Mesodermal cell (in vitro differentiated cells): ENCODE measurements around the gene PGBD1.
"Not testable (repeated sequence)": the region's sequence is repeated elsewhere in the genome, so short reads cannot be mapped to it uniquely, and the experiment has no call there.

Source experiments
- H3K27ac ChIP-seq: 2 replicates; pipeline ENCODE4 v1.7.0; 2013; ENCODE audit warnings: mild to moderate bottlenecking, low read depth, low read length, moderate library complexity; ENCODE audit not compliant: severe bottlenecking
- H3K36me3 ChIP-seq: 2 replicates; pipeline ENCODE4 v1.7.1; 2013; ENCODE audit warnings: mild to moderate bottlenecking, low read length, moderate library complexity; ENCODE audit not compliant: control insufficient read depth, insufficient read depth
- H3K4me1 ChIP-seq: one replicate; pipeline ENCODE4 v1.7.1; 2013; ENCODE audit warnings: mild to moderate bottlenecking, low read length; ENCODE audit not compliant: insufficient read depth, control insufficient read depth, poor library complexity, severe bottlenecking
- H3K4me3 ChIP-seq: 2 replicates; pipeline ENCODE4 v1.7.0; 2013; ENCODE audit warnings: low read length, control low read depth, mild to moderate bottlenecking; ENCODE audit not compliant: insufficient read depth, poor library complexity, severe bottlenecking; ENCODE audit errors: extremely low read depth
- H3K9me3 ChIP-seq: 2 replicates; pipeline ENCODE4 v1.7.1; 2013; ENCODE audit warnings: mild to moderate bottlenecking, low read length, moderate library complexity; ENCODE audit not compliant: control insufficient read depth
- WGBS, 2 experiments: methylation state at CpG; one replicate each; pipeline ENCODE4 v1.1.5; 2013; ENCODE audit warnings: missing lambda C conversion rate in 2 of 2; ENCODE audit not compliant: insufficient coverage in 2 of 2; 5-methylcytosine and 5-hydroxymethylcytosine counted together

PGBD1 gene

GRCh38 chr6:28315628-28316027 is 34.3 kb downstream of the PGBD1 start:
- WGBS, 2 experiments, result 92 to 95% methylated on average over 3 of the region's 3 CpGs
- no peak overlapping the region for H3K27ac ChIP-seq

GRCh38 chr6:28317866-28318265 is 36.5 kb downstream of the PGBD1 start:
- not testable (repeated sequence) for H3K27ac ChIP-seq, H3K9me3 ChIP-seq, H3K4me1 ChIP-seq, H3K36me3 ChIP-seq, H3K4me3 ChIP-seq
- 89 to 96% methylated on average over 7 to 8 of the region's 8 CpGs for WGBS, 2 experiments

More at GRCh38 chr6:28315628-28316027, 34.3 kb downstream of the PGBD1 start:
- Histone ChIP-seq H3K4me3 (no peak overlapping the region), H3K9me3 (no peaks in the 10 kb centered on the region), H3K36me3 (no peaks in the 10 kb centered on the region), H3K4me1 (no peaks in the 10 kb centered on the region)

- Histone ChIP-seq H3K27ac (no peak overlapping the region), H3K9me3 (peaks cover 18% of the 10 kb centered on the region), H3K36me3 (peaks cover 21% of the 10 kb centered on the region), H3K4me3 (no peak overlapping the region), H3K4me1 (no peaks in the 10 kb centered on the region)
- 83 to 85% methylated on average over 2 to 3 of the region's 3 CpGs for WGBS, 2 experiments
Measured at GRCh38 chr6:28322661-28323060, 41.3 kb downstream of the PGBD1 start.

- Histone ChIP-seq H3K4me3 (no peak overlapping the region), H3K4me1 (no peaks in the 10 kb centered on the region), H3K27ac (no peak overlapping the region), H3K36me3 (peaks cover 21% of the 10 kb centered on the region), H3K9me3 (peaks cover 22% of the 10 kb centered on the region)
- 91% methylated on average over 1 of the region's 1 CpG; no CpG with 5 or more reads in 1 of the 2 experiments for WGBS, 2 experiments
Measured at GRCh38 chr6:28323813-28324424, 42.5 kb downstream of the PGBD1 start.

- 85 to 95% methylated on average over 5 to 6 of the region's 7 CpGs for WGBS, 2 experiments
- Histone ChIP-seq H3K9me3 (peaks cover 26% of the 10 kb centered on the region), H3K4me1 (no peaks in the 10 kb centered on the region), H3K27ac (no peak overlapping the region), H3K36me3 (peaks cover 21% of the 10 kb centered on the region), H3K4me3 (no peak overlapping the region)
Measured at GRCh38 chr6:28326371-28326948, 45.1 kb downstream of the PGBD1 start.

- no CpG with 5 or more reads among the region's 1 CpG for WGBS, 2 experiments
- peaks cover 18% of the 10 kb centered on the region for H3K36me3 ChIP-seq
Measured at GRCh38 chr6:28330041-28330440, 48.7 kb downstream of the PGBD1 start.

GRCh38 chr6:28333047-28333446 is 51.7 kb downstream of the PGBD1 start:
- peaks cover 6% of the 10 kb centered on the region for H3K9me3 ChIP-seq
- H3K4me1 ChIP-seq, result peaks cover 2% of the 10 kb centered on the region
- 100% methylated on average over 1 of the region's 2 CpGs; no CpG with 5 or more reads in 1 of the 2 experiments for WGBS, 2 experiments
- H3K4me3 ChIP-seq, result no peak overlapping the region
- no peak overlapping the region for H3K27ac ChIP-seq
- H3K36me3 ChIP-seq, result no peaks in the 10 kb centered on the region

More at GRCh38 chr6:28330041-28330440, 48.7 kb downstream of the PGBD1 start:
- peaks cover 26% of the 10 kb centered on the region for H3K9me3 ChIP-seq
- no peaks in the 10 kb centered on the region for H3K4me1 ChIP-seq
- no peak overlapping the region for H3K27ac ChIP-seq
- H3K4me3 ChIP-seq, result no peak overlapping the region

- no peak overlapping the region for H3K27ac ChIP-seq
- no peak overlapping the region for H3K4me3 ChIP-seq
- WGBS, 2 experiments, result 71 to 91% methylated on average over 1 of the region's 1 CpG
- peaks cover 6% of the 10 kb centered on the region for H3K9me3 ChIP-seq
- no peaks in the 10 kb centered on the region for H3K36me3 ChIP-seq
- H3K4me1 ChIP-seq, result peaks cover 2% of the 10 kb centered on the region
Measured at GRCh38 chr6:28333599-28334018, 52.2 kb downstream of the PGBD1 start.

GRCh38 chr6:28334286-28335039 is 53.1 kb downstream of the PGBD1 start:
- Histone ChIP-seq H3K9me3 (no peaks in the 10 kb centered on the region), H3K27ac (peak overlapping the region; percentile 99), H3K4me3 (peak overlapping the region; percentile 77), H3K36me3 (no peaks in the 10 kb centered on the region), H3K4me1 (peaks cover 2% of the 10 kb centered on the region)
- 100% methylated on average over 1 of the region's 7 CpGs for WGBS, 2 experiments

- H3K9me3 ChIP-seq, result no peaks in the 10 kb centered on the region
- peak overlapping the region; percentile 99 for H3K27ac ChIP-seq
- H3K4me1 ChIP-seq, result peaks cover 2% of the 10 kb centered on the region
- no peaks in the 10 kb centered on the region for H3K36me3 ChIP-seq
- WGBS, 2 experiments, result 34 to 54% methylated on average over 7 to 11 of the region's 12 CpGs
- H3K4me3 ChIP-seq, result peak overlapping the region; percentile 77
Measured at GRCh38 chr6:28335040-28335563, 53.7 kb downstream of the PGBD1 start.
